MV-4-11 (cell line): ENCODE data around the gene AMDHD2.
"Not testable (repeated sequence)": the region's sequence is repeated elsewhere in the genome, so short reads cannot be mapped to it uniquely, and the experiment has no call there.

ENCODE experiments used
- DNase-seq: peaks from one replicate; lab custom pipeline; 2025; lab: John Stamatoyannopoulos, UW

AMDHD2 gene

GRCh38 chr16:2580143-2580542, 60.0 kb downstream of the AMDHD2 start:
- DNase-seq: peak; percentile 69

- not testable (repeated sequence) for DNase-seq
These were observed 60.6 kb downstream of the AMDHD2 start for GRCh38 chr16:2580818-2581217.
